K562 treated with DMSO at 1 percent for 4 hours (cell line): ENCODE data around the gene IFNG. TPM values are rescaled to one million over a fixed set of nuclear protein-coding genes. Genes with fewer than 3 reads are reported as not detected.

Experiments
- total RNA-seq: library from RNA; unstranded; fragments of 300-600 nt; gene quantifications from 2 replicates; pipeline ENCODE4 v1.2.3, GENCODE V29; 2022; ENCODE audit not compliant: insufficient read depth

IFNG gene
- not detected in 2 replicates for total RNA-seq

GRCh38 chr12:68159681-68160304 is at the start of gene IFNG:
Gene IFNG, minus strand, starts transcription at chr12:68159740. Its CDS starts 125 bp downstream, at chr12:68159615.

Other genes with a start within 250 kb of the IFNG start
- not detected in 2 replicates for gene IFNG-AS1, start 170.3 kb downstream of the IFNG start, total RNA-seq
- gene IL26, start 66.1 kb upstream of the IFNG start, total RNA-seq: not detected in 2 replicates
- gene IL22, start 93.9 kb upstream of the IFNG start, total RNA-seq: not detected in 2 replicates
- gene MDM1, start 172.6 kb upstream of the IFNG start, total RNA-seq: 3.9 and 7.7 TPM in 2 replicates